ENCODE measurements around the gene MRPL1. TPM values are rescaled to one million over a fixed set of nuclear protein-coding genes. Genes with fewer than 3 reads are reported as not detected.

The MRPL1 gene
- total and polyA plus RNA-seq, 10 donors = 14.4 to 53.7 (median 26.6) TPM

- no peak overlapping the region for H3K4me3 ChIP-seq
- no peaks in the 10 kb centered on the region for H3K27me3 ChIP-seq (replicated peaks in 1 of 7)
- intact Hi-C loops (cut with DNase I; ENCODE audit: low total_unique reads) = no loop called here
- peaks cover 0 to 63% (median 4%) of the 10 kb centered on the region in 6 donors for H3K36me3 ChIP-seq
- DNase-seq = no peak
- no peaks in the 10 kb centered on the region for H3K4me1 ChIP-seq
- TF ChIP-seq POLR2AphosphoS5 (IDR thresholded peaks at IDR 0.05) (no peak), CTCF (IDR thresholded peaks at IDR 0.05 in 8 of 11, conservative IDR thresholded peaks at IDR 0.05 in 3 of 11) (no peak), POLR2A (IDR thresholded peaks at IDR 0.05) (no peak)
- no peak overlapping the region for H3K27ac ChIP-seq
- WGBS, 5 donors = 89 to 98% (median 93%) methylated on average over 1 of the region's 1 CpG
- H3K9me3 ChIP-seq = peaks cover 0 to 21% (median 14%) of the 10 kb centered on the region in 8 donors
These were observed 65.6 kb downstream of the MRPL1 start for GRCh38 chr4:77927991-77928925.

GRCh38 chr4:77930154-77930639 is 67.6 kb downstream of the MRPL1 start:
- DNase-seq = no peak
- no peaks in the 10 kb centered on the region for H3K4me1 ChIP-seq
- no peak overlapping the region for H3K4me3 ChIP-seq
- H3K9me3 ChIP-seq = peaks cover 0 to 11% (median 8%) of the 10 kb centered on the region in 8 donors
- TF ChIP-seq CTCF (IDR thresholded peaks at IDR 0.05 in 8 of 11, conservative IDR thresholded peaks at IDR 0.05 in 3 of 11) (no peak), POLR2AphosphoS5 (IDR thresholded peaks at IDR 0.05) (no peak), POLR2A (IDR thresholded peaks at IDR 0.05) (no peak)
- intact Hi-C loops (cut with DNase I; ENCODE audit: low total_unique reads) = no loop called here
- 95 to 99% (median 98%) methylated on average over 7 of the region's 7 CpGs for WGBS, 5 donors
- H3K36me3 ChIP-seq = peaks cover 0 to 59% (median 4%) of the 10 kb centered on the region in 6 donors
- no peak overlapping the region for H3K27ac ChIP-seq
- H3K27me3 ChIP-seq (replicated peaks in 1 of 7) = no peaks in the 10 kb centered on the region

- H3K27ac ChIP-seq = no peak overlapping the region
- no peak for DNase-seq
- H3K9me3 ChIP-seq = peaks cover 0 to 4% (median 2%) of the 10 kb centered on the region in 8 donors
- 76 to 97% (median 85%) methylated on average over 4 of the region's 4 CpGs for WGBS, 5 donors
- no peaks in the 10 kb centered on the region for H3K4me1 ChIP-seq
- no peaks in the 10 kb centered on the region for H3K27me3 ChIP-seq (replicated peaks in 1 of 7)
- no peak overlapping the region for H3K4me3 ChIP-seq
- peaks cover 0 to 59% (median 8%) of the 10 kb centered on the region in 6 donors for H3K36me3 ChIP-seq
- TF ChIP-seq POLR2A (IDR thresholded peaks at IDR 0.05) (no peak), CTCF (IDR thresholded peaks at IDR 0.05 in 8 of 11, conservative IDR thresholded peaks at IDR 0.05 in 3 of 11) (no peak), POLR2AphosphoS5 (IDR thresholded peaks at IDR 0.05) (no peak)
- intact Hi-C loops (cut with DNase I; ENCODE audit: low total_unique reads) = no loop called here
These were observed 68.2 kb downstream of the MRPL1 start for GRCh38 chr4:77930876-77931275.
